ENCODE measurements around the gene SLC7A1.

- TF ChIP-seq CTCF (conservative IDR thresholded peaks at IDR 0.05) (no peak), ZFX (IDR thresholded peaks at IDR 0.05) (no peak)
Measured at GRCh38 chr13:29499506-29500165, 95.9 kb downstream of the SLC7A1 start.

Measured in C4-2B (cell line).